ENCODE results near the gene ACP3.
"Not testable (repeated sequence)": the region's sequence is repeated elsewhere in the genome, so short reads cannot be mapped to it uniquely, and the experiment has no call there.

Gene ACP3

DNA sequence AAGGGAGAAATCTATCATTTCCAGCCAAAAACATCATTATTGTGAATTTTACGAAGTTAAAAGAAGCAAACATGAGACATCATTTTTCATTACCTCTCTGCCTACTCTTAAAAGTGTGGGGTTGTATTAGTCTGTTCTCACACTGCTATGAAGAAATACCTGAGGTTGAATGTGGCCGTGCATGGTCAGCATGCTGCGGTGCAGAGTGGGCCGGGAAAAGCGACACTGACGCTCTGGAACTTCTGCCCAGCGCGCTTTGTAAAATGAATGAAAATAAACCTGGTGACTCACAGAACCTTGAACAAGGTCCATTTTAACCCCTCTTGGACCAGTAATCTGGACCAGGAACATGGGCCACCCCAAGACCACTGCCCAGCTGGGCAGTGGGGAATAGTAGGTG lies 69.1 kb downstream of the ACP3 start:
- Histone ChIP-seq H3K9ac (ENCODE audit: low read length) (no peak overlapping the region), H3K4me3 (ENCODE audit: low read depth, low read length, poor library complexity, severe bottlenecking) (no peak overlapping the region), H3K4me2 (ENCODE audit: low read length) (no peak overlapping the region), H3K27ac (ENCODE audit: low read depth, low read length, poor library complexity, severe bottlenecking) (no peak overlapping the region), H3F3A (ENCODE audit: insufficient read depth, low read length) (no peaks in the 10 kb centered on the region), H3K9me3 (ENCODE audit: low read length) (peaks cover 5% of the 10 kb centered on the region; the same call in 1 of the 2 replicates), H3K9me2 (ENCODE audit: low read depth, low read length) (no peaks in the 10 kb centered on the region), H3K79me2 (ENCODE audit: insufficient read depth, low read length) (no peaks in the 10 kb centered on the region), H2AFZ (ENCODE audit: low read length) (no peak overlapping the region), H3K36me3 (ENCODE audit: insufficient read depth, low read length) (no peaks in the 10 kb centered on the region), H4K20me1 (ENCODE audit: insufficient read depth, low read length) (no peaks in the 10 kb centered on the region; the same call in 1 of the 2 replicates), H3K4me1 (ENCODE audit: insufficient read depth, low read length, severe bottlenecking) (no peaks in the 10 kb centered on the region), H3K27me3 (ENCODE audit: insufficient read depth, low read length) (no peaks in the 10 kb centered on the region; the same call in 1 of the 2 replicates)
- TF ChIP-seq EZH2 (IDR thresholded peaks at IDR 0.05; ENCODE audit: borderline replicate concordance, low read length), result no peak
- no peak for TF ChIP-seq CTCF (IDR thresholded peaks at IDR 0.05; ENCODE audit: low read length)

DNA sequence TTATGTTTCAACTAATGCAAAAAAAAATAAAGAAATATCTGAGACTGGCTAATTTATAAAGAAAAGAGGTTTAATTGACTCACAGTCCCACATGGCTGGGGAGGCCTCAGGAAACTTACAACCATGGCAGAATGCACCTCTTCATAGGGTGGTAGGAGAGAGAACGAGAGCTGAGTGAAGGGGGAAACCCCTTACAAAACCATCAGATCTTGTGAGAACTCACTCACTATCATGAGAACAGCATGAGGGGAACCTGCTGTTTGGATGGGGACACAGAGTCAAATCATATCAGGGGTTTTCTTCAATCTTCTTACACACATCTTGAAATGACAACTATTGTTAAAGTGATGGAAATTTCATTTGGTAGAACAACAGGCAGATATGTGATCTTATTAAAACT lies 75.5 kb downstream of the ACP3 start:
- not testable (repeated sequence) for H4K20me1 ChIP-seq (ENCODE audit: insufficient read depth, low read length); H3K9me2 ChIP-seq (ENCODE audit: low read depth, low read length); H3K4me3 ChIP-seq (ENCODE audit: low read depth, low read length, poor library complexity, severe bottlenecking); H3K79me2 ChIP-seq (ENCODE audit: insufficient read depth, low read length); H3K9me3 ChIP-seq (ENCODE audit: low read length); H3F3A ChIP-seq (ENCODE audit: insufficient read depth, low read length); H2AFZ ChIP-seq (ENCODE audit: low read length); H3K4me1 ChIP-seq (ENCODE audit: insufficient read depth, low read length, severe bottlenecking); H3K36me3 ChIP-seq (ENCODE audit: insufficient read depth, low read length); H3K4me2 ChIP-seq (ENCODE audit: low read length); H3K27ac ChIP-seq (ENCODE audit: low read depth, low read length, poor library complexity, severe bottlenecking); H3K9ac ChIP-seq (ENCODE audit: low read length); H3K27me3 ChIP-seq (ENCODE audit: insufficient read depth, low read length)

GRCh38 chr3:132394320-132394719 lies 77.1 kb downstream of the ACP3 start:
- no peaks in the 10 kb centered on the region for H3F3A ChIP-seq (ENCODE audit: insufficient read depth, low read length)
- no peak overlapping the region for H3K4me2 ChIP-seq (ENCODE audit: low read length)
- H3K27ac ChIP-seq (ENCODE audit: low read depth, low read length, poor library complexity, severe bottlenecking), result no peak overlapping the region
- H3K9ac ChIP-seq (ENCODE audit: low read length), result no peak overlapping the region
- TF ChIP-seq EZH2 (IDR thresholded peaks at IDR 0.05; ENCODE audit: borderline replicate concordance, low read length) (no peak), CTCF (IDR thresholded peaks at IDR 0.05; ENCODE audit: low read length) (no peak)
- no peaks in the 10 kb centered on the region for H3K9me3 ChIP-seq (ENCODE audit: low read length)
- H3K27me3 ChIP-seq (ENCODE audit: insufficient read depth, low read length), result peaks cover 4% of the 10 kb centered on the region; the same call in 1 of the 2 replicates
- H3K4me3 ChIP-seq (ENCODE audit: low read depth, low read length, poor library complexity, severe bottlenecking), result no peak overlapping the region
- no peaks in the 10 kb centered on the region for H3K4me1 ChIP-seq (ENCODE audit: insufficient read depth, low read length, severe bottlenecking)
- H2AFZ ChIP-seq (ENCODE audit: low read length), result no peak overlapping the region
- no peaks in the 10 kb centered on the region for H3K79me2 ChIP-seq (ENCODE audit: insufficient read depth, low read length)
- no peaks in the 10 kb centered on the region for H3K9me2 ChIP-seq (ENCODE audit: low read depth, low read length)
- no peaks in the 10 kb centered on the region for H3K36me3 ChIP-seq (ENCODE audit: insufficient read depth, low read length)
- H4K20me1 ChIP-seq (ENCODE audit: insufficient read depth, low read length), result no peaks in the 10 kb centered on the region

DNA sequence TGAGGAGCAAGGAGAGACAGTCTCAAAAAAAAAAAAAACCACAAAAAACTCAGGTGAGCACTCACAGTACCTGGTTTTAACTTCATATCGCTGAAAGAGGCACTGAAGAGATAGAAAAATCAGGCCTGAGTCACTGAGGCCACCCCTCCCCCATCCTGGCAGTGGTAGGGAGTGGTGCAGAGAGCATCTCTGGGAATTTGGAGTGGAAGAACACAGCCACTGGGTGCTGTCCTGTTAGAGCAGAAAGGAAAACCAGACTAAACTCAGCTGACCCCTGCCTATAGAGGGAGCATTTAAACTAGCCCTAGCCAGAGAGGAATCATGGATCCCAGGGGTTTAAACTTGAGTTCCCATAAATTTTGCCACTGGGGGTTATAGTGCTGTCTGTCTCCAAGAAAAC lies 77.9 kb downstream of the ACP3 start:
- H3K79me2 ChIP-seq (ENCODE audit: insufficient read depth, low read length), result no peaks in the 10 kb centered on the region
- no peak overlapping the region for H2AFZ ChIP-seq (ENCODE audit: low read length)
- TF ChIP-seq EZH2 (IDR thresholded peaks at IDR 0.05; ENCODE audit: borderline replicate concordance, low read length), result no peak
- TF ChIP-seq CTCF (IDR thresholded peaks at IDR 0.05; ENCODE audit: low read length), result no peak
- H3F3A ChIP-seq (ENCODE audit: insufficient read depth, low read length), result no peaks in the 10 kb centered on the region
- no peaks in the 10 kb centered on the region for H3K9me3 ChIP-seq (ENCODE audit: low read length)
- H3K4me1 ChIP-seq (ENCODE audit: insufficient read depth, low read length, severe bottlenecking), result no peaks in the 10 kb centered on the region
- no peak overlapping the region for H3K9ac ChIP-seq (ENCODE audit: low read length)
- H3K36me3 ChIP-seq (ENCODE audit: insufficient read depth, low read length), result no peaks in the 10 kb centered on the region
- no peak overlapping the region for H3K4me3 ChIP-seq (ENCODE audit: low read depth, low read length, poor library complexity, severe bottlenecking)
- H3K27me3 ChIP-seq (ENCODE audit: insufficient read depth, low read length), result peaks cover 4% of the 10 kb centered on the region; the same call in 1 of the 2 replicates
- H4K20me1 ChIP-seq (ENCODE audit: insufficient read depth, low read length), result no peaks in the 10 kb centered on the region
- H3K27ac ChIP-seq (ENCODE audit: low read depth, low read length, poor library complexity, severe bottlenecking), result no peak overlapping the region
- no peak overlapping the region for H3K4me2 ChIP-seq (ENCODE audit: low read length)
- H3K9me2 ChIP-seq (ENCODE audit: low read depth, low read length), result no peaks in the 10 kb centered on the region
